ENCODE measurements around the gene CHURC1. TPM values are rescaled to one million over a fixed set of nuclear protein-coding genes. Genes with fewer than 3 reads are reported as not detected.

CHURC1 gene
- total and polyA plus RNA-seq, 2 donors (not counting 1 experiment from before 2014, with no cell fraction given), result 29.7 to 77.1 TPM

- Mint-ChIP-seq H3K27ac (no peak overlapping the region), H3K4me1 (peaks cover 6% of the 10 kb centered on the region), H3K27me3 (peaks cover 24% of the 10 kb centered on the region), H3K4me3 (no peak overlapping the region), H3K9me3 (ENCODE audit: insufficient read depth) (no peaks in the 10 kb centered on the region)
- POLR2A ChIA-PET, result no interaction called here
- Histone ChIP-seq H3K4me1 (ENCODE audit: control insufficient read depth in 2 of 2, insufficient read depth in 2 of 2, low read length in 2 of 2) (peaks cover 3 to 4% of the 10 kb centered on the region in 2 donors), H3K4me2 (replicated peaks; ENCODE audit: low read depth, low read length, poor library complexity, severe bottlenecking) (no peak overlapping the region), H3K9ac (ENCODE audit: low read length) (no peak overlapping the region), H2AFZ (ENCODE audit: insufficient read depth, low read depth, low read length, poor library complexity, severe bottlenecking) (no peak overlapping the region), H3K9me3 (ENCODE audit: control extremely low read depth in 1 of 3, control insufficient read depth in 2 of 3, insufficient read depth in 1 of 3, low read length in 2 of 3) (no peaks in the 10 kb centered on the region), H4K20me1 (ENCODE audit: control insufficient read depth, insufficient read depth, low read length, poor library complexity, severe bottlenecking) (no peaks in the 10 kb centered on the region), H3K36me3 (replicated peaks in 1 of 2; ENCODE audit: control extremely low read depth in 1 of 2, control insufficient read depth in 1 of 2, extremely low read depth in 1 of 2, insufficient read depth in 2 of 2, low read length in 1 of 2) (no peaks in the 10 kb centered on the region), H3K79me2 (ENCODE audit: control insufficient read depth, insufficient read depth, low read length) (no peaks in the 10 kb centered on the region), H3K27ac (ENCODE audit: low read length in 2 of 2) (no peak overlapping the region), H3K4me3 (ENCODE audit: control extremely low read depth in 1 of 5, extremely low read depth in 1 of 5, insufficient read depth in 1 of 5, low read depth in 2 of 5, low read length in 4 of 5) (no peak overlapping the region), H3K27me3 (replicated peaks in 1 of 4; ENCODE audit: control extremely low read depth in 1 of 4, control insufficient read depth in 3 of 4, insufficient read depth in 4 of 4, low read length in 3 of 4) (peaks cover 0 to 7% (median 2%) of the 10 kb centered on the region in 4 experiments)
- TF ChIP-seq CTCF (IDR thresholded peaks at IDR 0.05) (no peak), EZH2 (IDR thresholded peaks at IDR 0.05; ENCODE audit: borderline replicate concordance, insufficient read depth, low read depth, low read length, poor library complexity, severe bottlenecking) (no peak)
- ATAC-seq (ENCODE audit: low read depth) (no peak), DNase-seq (no peak)
- intact Hi-C loops (cut with micrococcal nuclease), result no loop called here
- CTCF ChIA-PET, result interaction anchor here (1.0 to 2.9 kb wide), 2 partner anchors 18 to 23 kb away, joined by 3 to 17 read pairs; no protein-coding TSS in a partner anchor
- WGBS (ENCODE audit: insufficient coverage), result no CpG with 5 or more reads among the region's 2 CpGs
These were observed 45.9 kb upstream of the CHURC1 start for GRCh38 chr14:64868379-64868778.

GRCh38 chr14:64868841-64869240 lies 45.4 kb upstream of the CHURC1 start:
- no peak for DNase-seq
- Histone ChIP-seq H3K9me3 (ENCODE audit: control extremely low read depth in 1 of 3, control insufficient read depth in 2 of 3, insufficient read depth in 1 of 3, low read length in 2 of 3) (no peaks in the 10 kb centered on the region), H4K20me1 (ENCODE audit: control insufficient read depth, insufficient read depth, low read length, poor library complexity, severe bottlenecking) (no peaks in the 10 kb centered on the region), H3K27ac (ENCODE audit: low read length in 2 of 2) (no peak overlapping the region), H3K79me2 (ENCODE audit: control insufficient read depth, insufficient read depth, low read length) (no peaks in the 10 kb centered on the region), H3K4me1 (ENCODE audit: control insufficient read depth in 2 of 2, insufficient read depth in 2 of 2, low read length in 2 of 2) (peaks cover 3 to 4% of the 10 kb centered on the region in 2 donors), H3K27me3 (replicated peaks in 1 of 4; ENCODE audit: control extremely low read depth in 1 of 4, control insufficient read depth in 3 of 4, insufficient read depth in 4 of 4, low read length in 3 of 4) (peaks cover 0 to 7% (median 2%) of the 10 kb centered on the region in 4 experiments), H3K36me3 (replicated peaks in 1 of 2; ENCODE audit: control extremely low read depth in 1 of 2, control insufficient read depth in 1 of 2, extremely low read depth in 1 of 2, insufficient read depth in 2 of 2, low read length in 1 of 2) (no peaks in the 10 kb centered on the region), H3K9ac (ENCODE audit: low read length) (no peak overlapping the region), H3K4me2 (replicated peaks; ENCODE audit: low read depth, low read length, poor library complexity, severe bottlenecking) (no peak overlapping the region), H2AFZ (ENCODE audit: insufficient read depth, low read depth, low read length, poor library complexity, severe bottlenecking) (no peak overlapping the region), H3K4me3 (ENCODE audit: control extremely low read depth in 1 of 5, extremely low read depth in 1 of 5, insufficient read depth in 1 of 5, low read depth in 2 of 5, low read length in 4 of 5) (no peak overlapping the region)
- ChIA-PET CTCF (interaction anchor here (1.0 to 2.9 kb wide), 2 partner anchors 17 to 22 kb away, joined by 3 to 17 read pairs; no protein-coding TSS in a partner anchor), POLR2A (no interaction called here)
- H3K27ac Mint-ChIP-seq, result no peak overlapping the region
- H3K4me3 Mint-ChIP-seq, result no peak overlapping the region
- H3K9me3 Mint-ChIP-seq (ENCODE audit: insufficient read depth), result no peaks in the 10 kb centered on the region
- TF ChIP-seq CTCF (IDR thresholded peaks at IDR 0.05) (no peak), EZH2 (IDR thresholded peaks at IDR 0.05; ENCODE audit: borderline replicate concordance, insufficient read depth, low read depth, low read length, poor library complexity, severe bottlenecking) (no peak)
- no peak for ATAC-seq (ENCODE audit: low read depth)
- intact Hi-C loops (cut with micrococcal nuclease), result no loop called here
- H3K27me3 Mint-ChIP-seq, result peaks cover 24% of the 10 kb centered on the region
- no CpG with 5 or more reads among the region's 1 CpG for WGBS (ENCODE audit: insufficient coverage)
- H3K4me1 Mint-ChIP-seq, result peaks cover 6% of the 10 kb centered on the region

Measured in B cell (primary cell).